IMR-90 (cell line): ENCODE measurements around the gene MED19.

Experiments used
- MXI1 ChIP-seq: IDR thresholded peaks from 2 replicates; pipeline ENCODE4 v1.6.1; 2012; ENCODE audit warnings: low read depth, mild to moderate bottlenecking, low read length, moderate library complexity, borderline replicate concordance
- POLR2A ChIP-seq: IDR thresholded peaks from 2 replicates; pipeline ENCODE4 v1.6.1; 2012; ENCODE audit warnings: mild to moderate bottlenecking, low read depth, low read length

DNA sequence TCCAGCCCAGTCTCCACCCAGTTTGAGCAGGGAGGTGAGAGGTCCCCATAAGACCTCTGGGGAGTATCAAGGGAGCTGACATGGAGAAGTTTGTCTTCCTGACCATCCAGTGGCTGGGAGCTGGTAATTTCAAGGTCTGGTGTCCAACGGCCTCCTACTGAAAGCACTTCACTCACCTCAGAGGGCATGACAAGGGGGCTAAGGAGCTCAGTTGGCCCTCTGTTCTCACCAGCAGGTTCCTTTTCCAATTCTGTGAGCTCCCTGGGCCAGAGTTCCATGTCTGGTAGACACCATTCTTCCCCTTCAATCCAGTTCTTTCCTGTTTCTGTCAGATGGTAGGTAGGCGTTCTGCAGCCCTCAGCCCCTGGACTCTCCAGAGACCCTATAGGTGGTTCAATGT lies 32.3 kb upstream of the MED19 start:
- TF ChIP-seq POLR2A (no peak), MXI1 (no peak)
